GM12878 (cell line): ENCODE data around the gene SURF2. TPM values are rescaled to one million over a fixed set of nuclear protein-coding genes. Genes with fewer than 3 reads are reported as not detected.
A peak's percentile ranks its signal among the peaks of the same experiment; 100 is the strongest.

Experiments used
- ATAC-seq: fragments of 200-7000 bp; cut with Tn5 transposase; 3 replicates; pipeline ENCODE4 v1.9.1; 2020; ENCODE audit warnings: mild to moderate bottlenecking, moderate library complexity
- BruUV-seq: library from RNA; stranded (reverse); fragments of 400-500 nt; replicated peaks from 2 replicates; lab custom pipeline; 2021; lab: Mats Ljungman, UMichigan
- CTCF ChIA-PET: fragments of 300-600 bp; sonication (Branson Sonifier 250); formaldehyde crosslinking; extraction: SDS; loops from one replicate; lab custom pipeline; 2021; ENCODE audit warnings: inconsistent platforms; lab: Yijun Ruan, JAX
- POLR2A ChIA-PET: fragments of 350-600 bp; formaldehyde crosslinking; extraction: SDS; loops from one replicate; lab custom pipeline; 2021; ENCODE audit warnings: inconsistent platforms; lab: Charles Lee
- RAD21 ChIA-PET: fragments of 300-600 bp; sonication (Branson Sonifier 250); formaldehyde crosslinking; loops from one replicate; lab custom pipeline; 2023; ENCODE audit warnings: antibody characterized with exemption; ENCODE audit not compliant: unreplicated experiment; lab: Charles Lee
- SMC1A ChIA-PET: fragments of 300-600 bp; sonication (Branson Sonifier 250); formaldehyde crosslinking; loops from one replicate; lab custom pipeline; 2023; ENCODE audit not compliant: unreplicated experiment, uncharacterized antibody; lab: Charles Lee
- DNase-seq: peaks from one replicate; pipeline ENCODE4 v3.0.0-alpha.2; 2011; ENCODE audit warnings: low read depth, low spot score
- FAIRE-seq: peaks from 3 replicates; lab custom pipeline; 2011; peaks lifted over from hg19 to GRCh38; lab: Jason Lieb, UNC
- H2AFZ ChIP-seq: 2 replicates; pipeline ENCODE4 v1.6.0; 2011; ENCODE audit warnings: low read depth, low read length, control low read depth; ENCODE audit not compliant: control insufficient read depth
- H3K27ac ChIP-seq: 2 replicates; pipeline ENCODE4 v1.5.1; 2011; ENCODE audit warnings: control low read depth; ENCODE audit not compliant: control insufficient read depth, insufficient read depth
- H3K27me3 ChIP-seq, 2 experiments: replicated peaks in 1 of 2; 2 replicates each; pipeline versions ENCODE4 v1.6.0 to v1.6.1; 2011; ENCODE audit warnings: low read length in 1 of 2; ENCODE audit not compliant: control insufficient read depth in 2 of 2, insufficient read depth in 2 of 2
- H3K36me3 ChIP-seq, 2 experiments: 2 replicates each; pipeline ENCODE4 v1.5.1; 2011; ENCODE audit warnings: low read length in 1 of 2; ENCODE audit not compliant: control insufficient read depth in 2 of 2, insufficient read depth in 2 of 2
- H3K4me1 ChIP-seq: 2 replicates; pipeline ENCODE4 v1.6.1; 2011; ENCODE audit warnings: mild to moderate bottlenecking, low read length, moderate library complexity, mixed read lengths; ENCODE audit not compliant: control insufficient read depth, insufficient read depth
- H3K4me2 ChIP-seq: 2 replicates; pipeline ENCODE4 v1.6.0; 2011; ENCODE audit warnings: control low read depth; ENCODE audit not compliant: control insufficient read depth, insufficient read depth
- H3K4me3 ChIP-seq: fragments of 200-600 bp; sonication (generic); 2 replicates; pipeline ENCODE4 v1.5.1; 2016
- H3K79me2 ChIP-seq: 2 replicates; pipeline ENCODE4 v1.6.0; 2011; ENCODE audit warnings: low read length; ENCODE audit not compliant: control insufficient read depth, insufficient read depth
- H3K9ac ChIP-seq: 2 replicates; pipeline ENCODE4 v1.8.0; 2011; ENCODE audit warnings: low read length, control low read depth, mixed read lengths; ENCODE audit not compliant: control insufficient read depth, insufficient read depth
- H3K9me3 ChIP-seq: replicated peaks from 3 replicates; pipeline ENCODE4 v1.5.1; 2011; ENCODE audit warnings: mild to moderate bottlenecking, low read length; ENCODE audit not compliant: control insufficient read depth, insufficient read depth
- H4K20me1 ChIP-seq: 2 replicates; pipeline ENCODE4 v1.6.0; 2011; ENCODE audit not compliant: control insufficient read depth, insufficient read depth
- ASH2L ChIP-seq: fragments of 300-600, 200-600 bp; sonication (generic); IDR thresholded peaks from 2 replicates; pipeline ENCODE4 v1.6.1; 2017; ENCODE audit warnings: low read depth, mild to moderate bottlenecking, borderline replicate concordance
- HSF1 ChIP-seq: fragments of 150-350 bp; IDR thresholded peaks from 2 replicates; pipeline ENCODE4 v1.6.1; 2014; ENCODE audit warnings: mild to moderate bottlenecking, low read depth, low read length
- KAT2A ChIP-seq: conservative IDR thresholded peaks from 2 replicates; pipeline ENCODE4 v1.6.1; 2011; ENCODE audit warnings: low read depth, low read length; ENCODE audit not compliant: control insufficient read depth
- NFXL1 ChIP-seq: fragments of 450-650 bp; IDR thresholded peaks from 2 replicates; pipeline ENCODE4 v1.6.1; 2017; ENCODE audit warnings: antibody characterized with exemption, mild to moderate bottlenecking, borderline replicate concordance
- POLR2A ChIP-seq: IDR thresholded peaks from 2 replicates; pipeline ENCODE4 v1.6.1; 2011; ENCODE audit warnings: low read depth, mild to moderate bottlenecking, low read length
- POLR2AphosphoS5 ChIP-seq: IDR thresholded peaks from 2 replicates; pipeline ENCODE4 v1.6.1; 2011; ENCODE audit warnings: mild to moderate bottlenecking, low read length, inconsistent platforms
- RUNX3 ChIP-seq: IDR thresholded peaks from 2 replicates; pipeline ENCODE4 v1.6.1; 2012; ENCODE audit warnings: low read length, inconsistent platforms
- SMARCA5 ChIP-seq: fragments of 450-650 bp; IDR thresholded peaks from 2 replicates; pipeline ENCODE4 v1.6.1; 2017; ENCODE audit warnings: mild to moderate bottlenecking
- TAF1 ChIP-seq: IDR thresholded peaks from 2 replicates; pipeline ENCODE4 v1.6.1; 2011; ENCODE audit warnings: mild to moderate bottlenecking, low read depth, low read length, borderline replicate concordance
- WRNIP1 ChIP-seq: IDR thresholded peaks from 2 replicates; pipeline ENCODE4 v1.6.1; 2011; ENCODE audit warnings: low read depth, low read length, improper control_type of control experiment, borderline replicate concordance
- ZBTB40 ChIP-seq: fragments of 450-650 bp; IDR thresholded peaks from 2 replicates; pipeline ENCODE4 v1.6.1; 2016; ENCODE audit warnings: mild to moderate bottlenecking, moderate library complexity, borderline replicate concordance
- WGBS: methylation state at CpG from one replicate; pipeline ENCODE4 v1.1.6; 2016; ENCODE audit warnings: low lambda C conversion rate; ENCODE audit not compliant: insufficient replicate concordance, insufficient coverage; ENCODE audit errors: missing lambda C conversion rate; 5-methylcytosine and 5-hydroxymethylcytosine counted together
- in situ Hi-C: fragments of 300-500 bp; cut with MboI; formaldehyde crosslinking; loops from 9 replicates; pipeline ENCODE4 v1.14.3; 2018; ENCODE audit warnings: mixed read lengths
- intact Hi-C: fragments of 100-400 bp; cut with micrococcal nuclease; formaldehyde crosslinking; loops from one replicate; pipeline ENCODE4 v1.14.2; 2022; ENCODE audit not compliant: unreplicated experiment
- polyA plus RNA-seq, 11 experiments: library from polyadenylated mRNA; depleted of rRNA in 4 of 11; unstranded in 6 of 11; stranded (reverse) in 5 of 11; fragments of >200 nt; fragmentation: Nextera tagmentation in 4 of 11; fragmentation: Illumina TruSeq in 1 of 11; extraction: Ambion mirVana in 4 of 11; extraction: Trizol in 1 of 11; gene quantifications; 1 replicate in 1 of 11; 2 replicates in 10 of 11; pipeline versions ENCODE4 v1.2.1 to v1.2.3, GENCODE V29; 2011 to 2016; ENCODE audit warnings: inconsistent platforms in 2 of 11, missing spikeins in 2 of 11, low read depth in 1 of 11
- total RNA-seq, 4 experiments: library from RNA; depleted of rRNA in 3 of 4; stranded (reverse); fragments of >200 nt in 3 of 4; fragmentation: Illumina TruSeq in 1 of 4; extraction: Trizol in 1 of 4; gene quantifications; 2 replicates each; pipeline versions ENCODE4 v1.2.1 to v1.2.3, GENCODE V29; 2013 to 2021

Gene SURF2
- total and polyA plus RNA-seq, 10 of the 15 experiments (the other 5 are each of a cell fraction or from before 2014, with no cell fraction given) = 4.0 to 41.7 (median 20.8) TPM

GRCh38 chr9:133366435-133366834 lies 10.1 kb downstream of the SURF2 start (continued):
- TF ChIP-seq WRNIP1 = no peak
- no peak for TF ChIP-seq RUNX3

- Histone ChIP-seq H3K36me3 (peaks cover 40 to 50% of the 10 kb centered on the region in 2 experiments), H3K27ac (no peak overlapping the region), H3K4me2 (no peak overlapping the region), H3K27me3 (no peaks in the 10 kb centered on the region), H3K9ac (no peak overlapping the region), H4K20me1 (peaks cover 37% of the 10 kb centered on the region), H2AFZ (no peak overlapping the region), H3K9me3 (no peaks in the 10 kb centered on the region), H3K4me3 (no peak overlapping the region), H3K4me1 (peaks cover 15% of the 10 kb centered on the region), H3K79me2 (peaks cover 52% of the 10 kb centered on the region)
- intact Hi-C loops = no loop called here
- no TSS peak for BruUV-seq
- ChIA-PET RAD21 (no interaction called here), CTCF (interaction anchor here (0.9 kb wide), 1 partner anchor 32 kb away, joined by 3 read pairs; no protein-coding TSS in a partner anchor), SMC1A (no interaction called here), POLR2A (interaction anchor here (1.0 kb wide), 1 partner anchor 10 kb away, joined by 4 read pairs; no protein-coding TSS in a partner anchor)
- DNase-seq = no peak
- no peak for FAIRE-seq
- in situ Hi-C loops = no loop called here
- WGBS = 92% methylated on average over 22 of the region's 22 CpGs
- ATAC-seq = no peak
- TF ChIP-seq POLR2A (0 out of 2 replicates have a peak, but pooled peaks have one; percentile 34), NFXL1 (no peak)
Measured at GRCh38 chr9:133367221-133367620, 10.9 kb downstream of the SURF2 start.

GRCh38 chr9:133367778-133368177 lies 11.4 kb downstream of the SURF2 start:
- no peak overlapping the region for H2AFZ ChIP-seq
- H3K4me3 ChIP-seq = no peak overlapping the region
- DNase-seq (no peak), ATAC-seq (no peak), FAIRE-seq (no peak)
- H4K20me1 ChIP-seq = peaks cover 37% of the 10 kb centered on the region
- BruUV-seq = no TSS peak
- H3K79me2 ChIP-seq = peaks cover 57% of the 10 kb centered on the region
- in situ Hi-C loops (no loop called here), intact Hi-C loops (no loop called here)
- H3K9ac ChIP-seq = no peak overlapping the region
- ChIA-PET SMC1A (no interaction called here), CTCF (no interaction called here), RAD21 (no interaction called here), POLR2A (interaction anchor here (1.0 kb wide), 1 partner anchor 10 kb away, joined by 4 read pairs; no protein-coding TSS in a partner anchor)
- no peaks in the 10 kb centered on the region for H3K9me3 ChIP-seq
- 82% methylated on average over 10 of the region's 10 CpGs for WGBS
- H3K4me1 ChIP-seq = peaks cover 17% of the 10 kb centered on the region
- H3K36me3 ChIP-seq = peaks cover 36 to 47% of the 10 kb centered on the region in 2 experiments
- H3K27ac ChIP-seq = no peak overlapping the region
- H3K27me3 ChIP-seq = no peaks in the 10 kb centered on the region
- H3K4me2 ChIP-seq = no peak overlapping the region
- no peak for TF ChIP-seq SMARCA5
- TF ChIP-seq TAF1 = no peak
- TF ChIP-seq POLR2AphosphoS5 = 0 out of 2 replicates have a peak, but pooled peaks have one; percentile 32
- TF ChIP-seq HSF1 = no peak
- TF ChIP-seq ASH2L = no peak
- TF ChIP-seq ZBTB40 = no peak
- no peak for TF ChIP-seq KAT2A
